CMK (cell line): ENCODE results near the gene SFR1.
"Not testable (repeated sequence)": the region's sequence is repeated elsewhere in the genome, so short reads cannot be mapped to it uniquely, and the experiment has no call there.

ENCODE experiments used
- DNase-seq: peaks from one replicate; pipeline ENCODE4 v3.0.0-alpha.2; 2010; ENCODE audit warnings: low read depth

SFR1 gene

DNA sequence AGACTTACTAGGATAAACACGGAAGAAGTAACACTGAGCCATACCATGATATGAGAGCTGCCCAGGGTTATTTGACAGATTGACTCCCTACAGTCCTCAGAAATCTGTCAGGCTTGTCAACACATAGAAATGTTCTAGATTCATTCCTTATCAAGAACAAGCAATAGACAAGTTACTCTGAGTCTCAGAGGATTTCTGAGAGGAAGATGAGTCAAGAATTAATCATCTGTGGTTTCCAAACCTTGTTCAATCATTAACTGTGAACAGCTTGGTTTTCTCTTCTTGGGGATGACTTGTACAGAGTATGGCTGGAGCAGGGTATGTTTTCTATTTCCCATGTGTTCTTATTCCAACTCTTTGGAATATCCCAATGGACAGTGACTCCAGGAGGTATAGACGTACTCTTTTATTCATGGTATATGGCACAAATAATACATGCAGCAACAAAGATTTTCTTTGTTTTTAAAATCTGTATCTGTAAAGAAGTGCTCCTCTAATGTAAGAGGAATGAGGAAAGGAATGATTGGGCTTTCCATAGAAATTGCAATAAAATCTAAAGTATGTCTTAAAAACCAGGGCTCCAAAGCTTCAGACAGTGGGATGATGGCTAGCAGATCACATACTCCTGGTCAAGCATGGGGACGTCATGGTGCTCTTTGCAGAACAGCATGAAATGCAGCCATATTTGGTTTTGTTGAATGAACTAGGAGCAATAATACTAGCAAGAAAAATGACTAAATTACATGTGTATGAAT lies 11.9 kb upstream of the SFR1 start:
- DNase-seq, result no peak

DNA sequence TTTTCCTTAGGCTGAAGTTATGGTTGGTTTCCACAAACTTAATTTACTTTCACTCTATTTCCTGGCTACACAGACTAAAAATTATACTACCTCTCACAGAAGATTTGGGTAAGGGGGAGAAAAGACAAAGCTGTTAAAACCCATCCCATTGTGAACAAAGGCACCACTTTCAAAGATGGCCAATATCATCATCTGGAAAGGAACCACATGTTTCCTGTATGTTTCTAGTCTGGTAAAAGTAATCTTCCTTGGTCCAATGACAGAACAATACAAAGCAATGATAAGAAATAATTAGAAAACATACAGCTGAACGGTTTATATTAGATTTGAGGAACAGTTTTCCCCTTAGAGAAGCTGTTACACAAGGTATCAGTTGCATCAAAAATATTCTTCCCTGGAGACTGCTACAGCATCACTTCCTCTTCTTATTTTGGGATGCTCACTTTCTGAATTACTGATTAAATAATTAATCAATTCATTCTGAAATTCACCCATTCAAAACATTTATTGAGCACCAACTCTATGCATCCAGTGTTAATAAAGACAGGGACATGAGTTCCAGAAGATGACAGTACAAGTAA lies 8.5 kb upstream of the SFR1 start:
- DNase-seq, result no peak

DNA sequence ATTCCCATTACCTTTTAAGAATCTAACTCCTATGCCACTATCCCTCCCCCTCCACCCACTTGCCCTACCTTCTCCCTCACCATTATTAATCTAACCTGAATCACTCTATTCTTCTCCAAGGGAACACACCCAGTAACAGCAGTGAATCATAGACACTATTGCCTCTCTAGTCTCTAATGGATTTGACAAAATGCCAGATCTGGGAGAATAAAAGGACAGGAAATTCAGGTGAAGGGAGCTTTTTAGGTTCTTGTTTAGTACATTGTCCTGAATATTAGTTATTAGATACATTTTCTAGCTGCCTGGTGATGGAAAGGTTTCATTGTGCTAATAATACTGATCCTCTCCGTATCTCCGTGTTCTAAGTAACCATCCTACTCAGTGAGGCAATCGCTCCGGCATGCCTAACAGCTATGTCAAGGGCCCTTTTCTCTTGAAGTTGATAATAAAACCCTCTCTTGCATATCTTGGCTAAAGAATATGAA lies 4.1 kb upstream of the SFR1 start:
- no peak for DNase-seq

DNA sequence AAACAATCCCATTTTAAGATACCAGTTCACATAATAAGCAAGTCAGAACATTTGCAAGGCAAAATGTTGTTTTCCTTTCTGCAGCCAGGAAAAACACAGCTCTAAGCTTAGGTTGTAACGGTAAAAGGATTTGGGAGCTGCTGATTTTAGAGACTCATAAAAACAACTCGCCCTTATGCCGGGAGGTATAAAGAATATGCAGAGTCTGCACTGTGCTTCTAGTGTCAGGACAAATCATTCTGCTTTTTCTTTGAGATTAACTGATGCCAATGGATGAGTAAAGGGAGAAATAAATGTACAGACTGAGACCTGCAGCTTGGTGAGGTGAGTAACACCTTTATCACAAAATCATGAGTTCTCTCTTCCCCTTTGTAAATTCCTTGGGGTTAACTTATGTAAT lies 2.0 kb upstream of the SFR1 start:
- DNase-seq, result no peak

DNA sequence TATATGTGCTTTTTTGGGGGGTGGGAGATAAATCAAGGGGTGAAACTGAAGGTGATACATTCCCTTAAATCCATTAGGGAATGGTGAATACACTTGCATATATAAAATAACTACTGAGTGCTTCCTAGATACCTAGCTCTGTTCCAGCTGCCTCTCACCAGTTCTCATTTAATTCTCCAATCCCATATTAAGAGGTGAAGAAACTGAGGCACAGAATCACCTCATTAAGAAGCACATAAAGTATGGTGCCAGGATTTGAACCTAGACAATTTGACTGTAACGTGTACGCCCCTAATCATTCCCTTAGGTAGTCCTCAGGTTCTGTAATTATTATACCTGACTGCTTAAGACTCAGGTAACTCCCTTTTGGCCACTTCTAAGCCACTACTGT lies 1.5 kb upstream of the SFR1 start:
- no peak for DNase-seq

DNA sequence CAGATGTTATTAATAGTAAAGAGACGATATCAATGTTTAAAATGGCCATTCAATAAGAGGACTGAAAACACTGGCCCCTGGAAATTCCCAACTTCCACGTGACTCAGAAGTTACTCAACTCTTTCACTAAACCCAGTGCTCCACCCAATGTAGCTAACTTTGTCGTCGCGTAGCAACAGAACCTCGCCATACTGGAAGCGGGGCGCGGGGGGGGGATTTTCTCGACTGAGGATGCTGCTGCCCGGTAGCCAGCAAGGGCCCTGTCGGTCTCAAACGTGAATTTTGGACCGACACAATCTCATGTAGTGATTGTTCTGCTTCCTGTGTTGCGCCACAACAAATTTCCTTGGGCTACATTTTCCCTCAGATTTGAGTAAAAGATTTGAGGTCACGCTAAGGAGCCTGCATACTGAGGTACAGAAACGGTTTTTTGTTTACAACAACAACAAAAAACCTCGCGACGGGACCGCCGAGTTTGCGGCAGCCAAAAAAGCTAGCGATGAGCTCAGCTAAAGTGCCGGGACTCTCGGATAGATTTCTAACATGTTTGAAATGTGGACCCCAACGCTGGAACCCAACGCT lies 977 bp upstream of the SFR1 start:
- peak; percentile 24 for DNase-seq

DNA sequence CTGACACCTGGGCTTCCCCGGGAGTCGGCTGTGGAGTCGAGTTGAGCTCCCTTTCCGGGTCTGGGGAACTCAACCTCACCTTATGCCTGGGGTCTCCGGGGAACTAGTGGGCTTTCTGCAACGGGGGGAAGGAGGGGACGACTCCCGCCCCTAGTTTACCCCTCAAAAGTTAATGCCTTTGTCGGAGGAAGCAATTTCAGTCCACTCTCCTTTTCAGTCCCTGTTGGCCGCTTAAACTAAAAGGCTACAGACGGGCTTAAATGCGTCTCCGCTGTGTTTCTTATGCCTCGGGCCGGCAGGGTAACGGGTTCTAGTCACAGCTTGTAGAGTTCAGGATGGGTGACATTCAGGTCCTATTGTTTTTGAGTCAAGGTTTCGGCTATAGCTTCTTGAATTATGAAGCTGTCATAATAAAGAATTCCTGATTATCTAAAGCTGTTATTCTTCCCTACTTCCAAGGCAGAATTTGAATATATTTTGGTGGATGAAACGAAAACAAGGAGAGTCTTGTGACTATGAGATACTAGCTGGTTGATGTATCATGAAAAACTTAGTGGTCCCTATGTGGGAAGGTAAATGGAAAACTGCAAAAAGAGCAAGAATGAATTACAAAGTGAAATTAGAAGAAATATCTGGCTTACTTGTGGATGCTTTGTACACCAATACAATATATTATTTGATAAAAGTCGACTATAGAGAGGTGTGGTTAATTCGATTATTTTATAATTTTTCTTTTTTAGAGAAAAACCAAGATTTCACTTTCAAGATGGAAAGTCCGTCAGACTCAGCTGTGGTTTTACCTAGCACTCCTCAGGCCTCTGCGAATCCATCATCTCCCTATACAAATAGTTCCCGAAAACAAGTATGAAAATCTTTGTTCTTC lies 495 bp downstream of the SFR1 start:
- no peak for DNase-seq

DNA sequence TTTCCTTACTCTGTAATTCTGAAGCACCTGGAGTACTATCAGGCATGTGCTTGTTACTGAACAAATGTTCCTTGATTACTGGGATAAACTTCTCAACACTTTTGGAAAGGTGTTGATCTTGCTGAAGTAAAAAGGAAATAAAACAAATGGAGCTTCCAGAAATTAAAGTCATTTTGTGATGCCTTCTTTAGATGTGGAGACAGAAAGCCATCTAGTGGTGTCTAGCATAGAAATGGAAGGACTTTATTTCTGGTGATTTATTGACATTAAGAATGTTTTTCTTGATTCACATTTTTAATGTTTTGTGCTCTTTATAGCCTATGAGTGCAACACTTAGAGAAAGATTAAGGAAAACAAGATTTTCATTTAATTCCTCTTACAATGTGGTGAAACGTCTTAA lies 1.4 kb downstream of the SFR1 start:
- no peak for DNase-seq

DNA sequence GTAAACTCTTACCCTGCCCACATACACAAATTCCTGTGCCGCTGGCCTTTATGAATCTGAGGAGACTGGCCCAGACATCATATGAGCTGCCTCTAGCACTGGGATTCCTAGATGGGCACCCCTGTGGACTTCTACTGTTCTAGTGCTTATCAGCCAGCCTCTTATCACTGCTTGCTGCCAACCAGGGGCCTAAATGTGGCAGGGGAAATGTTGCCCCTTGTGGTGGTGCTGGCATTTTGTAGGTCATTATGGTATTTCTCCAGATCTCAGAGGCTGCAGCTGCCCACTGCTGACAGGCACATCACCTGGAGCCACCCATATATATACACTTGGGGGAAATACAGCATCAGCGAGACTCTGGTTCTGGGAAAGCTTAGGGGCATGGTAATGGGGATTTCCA lies 5.4 kb downstream of the SFR1 start:
- peak; percentile 9 for DNase-seq

DNA sequence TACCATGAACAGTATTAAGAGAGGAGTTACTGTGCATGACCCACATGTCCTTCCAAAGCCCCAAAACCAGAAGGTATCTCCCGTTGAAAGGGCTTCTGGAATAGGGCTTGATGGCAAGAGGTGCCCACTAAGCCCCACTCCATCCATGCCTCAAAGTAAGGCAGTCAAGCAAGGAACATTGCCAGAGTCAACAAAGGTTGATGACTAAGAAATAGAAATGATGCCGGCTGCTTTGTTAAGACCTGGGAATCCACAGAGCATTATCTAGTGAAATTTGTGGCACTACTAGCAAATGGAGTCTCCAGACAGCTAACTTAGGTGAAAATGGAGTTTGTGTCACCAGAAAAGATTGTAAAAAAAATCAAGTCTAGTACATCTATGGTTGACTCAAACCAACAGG lies 6.2 kb downstream of the SFR1 start:
- no peak for DNase-seq

DNA sequence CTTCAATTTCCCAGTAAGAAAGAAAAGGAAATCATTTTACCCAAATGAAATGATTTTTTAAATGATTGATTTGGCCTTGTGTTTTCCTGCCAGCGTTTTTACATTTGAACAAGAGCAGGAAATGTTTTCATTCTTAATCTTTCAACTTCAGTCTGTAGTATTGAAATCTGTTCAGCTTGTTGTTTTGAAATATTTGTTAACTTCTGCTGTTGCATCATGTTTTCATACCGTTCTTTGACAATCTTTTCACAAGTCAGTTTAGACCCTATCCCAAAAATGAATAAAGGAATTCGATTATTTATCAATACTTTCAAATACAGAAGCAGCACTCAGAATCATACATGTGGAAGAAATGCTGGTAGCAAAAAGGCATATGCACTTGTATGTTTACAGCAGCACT lies 8.1 kb downstream of the SFR1 start:
- no peak for DNase-seq

DNA sequence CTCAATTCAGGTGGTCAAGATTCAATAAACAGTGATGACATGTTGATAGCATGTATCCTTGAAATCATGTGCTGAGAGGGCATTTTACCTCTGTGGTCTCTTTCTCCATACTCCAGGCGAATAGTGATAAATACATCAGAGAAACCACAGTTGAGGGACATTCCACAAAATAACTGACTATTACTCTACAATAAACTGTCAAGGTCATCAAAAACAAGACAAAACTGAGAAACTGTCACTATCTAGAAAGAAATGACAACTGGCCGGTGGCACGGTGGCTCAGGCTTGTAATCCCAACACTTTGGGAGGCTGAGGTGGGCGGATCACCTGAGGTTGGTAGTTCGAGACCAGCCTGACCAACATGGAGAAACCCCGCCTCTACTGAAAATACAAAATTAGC lies 16.2 kb downstream of the SFR1 start:
- no peak for DNase-seq

DNA sequence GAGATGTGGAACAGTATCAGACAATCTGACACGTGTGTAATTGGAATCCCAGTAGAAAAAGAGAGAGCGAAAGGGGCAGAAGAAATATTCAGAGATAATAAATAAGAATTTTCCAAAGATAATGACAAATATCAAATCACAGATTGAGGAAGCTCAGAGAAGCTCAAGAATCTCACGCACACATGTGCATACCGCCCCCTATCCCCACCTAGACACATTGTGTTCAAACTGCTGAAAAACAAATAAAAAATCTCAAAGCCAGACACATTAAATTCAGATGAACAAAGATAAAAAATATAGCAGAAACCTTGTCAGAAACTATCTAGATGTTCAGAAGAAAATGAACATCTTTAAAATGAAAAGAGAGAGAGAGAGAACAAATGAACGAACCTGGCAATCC lies 17.2 kb downstream of the SFR1 start:
- no peak for DNase-seq

DNA sequence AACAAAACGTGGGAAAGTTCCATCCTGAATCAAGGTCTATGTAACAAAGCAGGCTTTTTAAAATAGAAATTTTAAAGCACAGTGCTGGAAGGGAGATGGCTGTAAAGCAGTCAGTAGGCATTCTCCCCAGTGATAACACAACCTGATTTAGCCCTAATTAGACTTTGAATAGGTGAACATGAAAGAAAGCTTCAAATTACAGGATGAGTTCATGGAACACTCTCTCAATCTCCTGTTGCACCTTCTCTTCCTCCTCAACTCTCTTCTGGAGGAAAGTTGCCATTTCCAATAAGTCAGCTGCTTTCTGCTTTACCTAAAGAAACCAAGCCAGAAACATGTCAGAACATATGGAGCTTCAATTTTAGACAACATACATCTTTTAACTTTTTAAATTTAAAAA lies 20.1 kb downstream of the SFR1 start:
- no peak for DNase-seq

DNA sequence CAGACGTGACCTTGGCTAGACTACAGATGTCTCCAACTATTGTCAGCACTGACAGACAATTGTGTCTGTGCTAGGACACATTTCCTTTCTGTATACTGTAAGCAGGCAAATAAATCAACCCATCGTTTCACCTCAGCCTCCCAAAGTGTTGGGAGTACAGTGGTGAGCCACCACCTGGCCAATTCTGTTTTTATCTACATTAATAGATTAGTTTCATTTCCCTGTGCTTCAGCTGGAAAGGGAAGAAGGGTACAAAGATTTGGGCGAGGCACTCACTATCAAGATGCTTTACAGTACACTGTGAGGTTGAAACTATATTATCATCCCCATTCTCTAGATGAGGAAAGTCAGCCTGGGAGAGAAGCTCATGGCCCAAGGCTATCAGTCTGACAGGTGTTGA lies 21.9 kb downstream of the SFR1 start:
- DNase-seq, result no peak

DNA sequence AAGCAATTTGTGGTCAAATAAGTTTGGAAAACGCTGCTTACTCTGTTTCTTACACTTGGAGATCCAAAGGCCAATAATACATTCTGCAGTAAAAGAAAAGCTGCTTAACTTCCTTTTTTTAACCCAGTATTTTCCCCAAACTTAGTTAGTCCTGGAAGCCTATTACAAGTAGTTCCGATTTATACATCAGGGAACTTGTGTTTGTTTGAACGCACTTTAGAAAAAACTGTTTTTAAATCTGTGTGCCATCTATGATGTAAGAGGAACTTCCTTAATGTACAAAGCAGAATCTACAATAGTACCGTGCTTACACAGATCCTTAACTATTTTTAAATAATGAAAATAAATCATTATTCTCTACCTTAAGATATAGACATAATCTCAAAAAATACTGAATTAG lies 23.0 kb downstream of the SFR1 start:
- no peak for DNase-seq

DNA sequence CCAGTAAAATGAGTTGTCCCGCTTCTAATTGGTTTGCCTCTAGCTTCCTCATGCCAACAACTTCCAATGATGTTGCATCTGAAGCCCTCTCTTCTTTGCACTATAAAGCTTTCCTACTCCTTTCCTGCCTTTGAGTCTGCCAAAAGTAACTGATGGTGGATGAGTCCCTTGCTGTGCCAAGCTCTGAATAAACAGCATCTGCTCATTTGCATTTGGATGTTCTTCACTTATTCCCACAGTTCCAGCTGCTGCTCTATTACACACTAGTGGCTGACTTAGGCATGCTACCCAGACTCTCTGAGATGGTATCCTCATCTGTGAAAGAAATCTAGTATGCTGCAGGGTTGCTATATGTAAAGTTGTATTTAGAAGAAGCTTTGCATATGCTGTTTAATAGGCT lies 24.9 kb downstream of the SFR1 start:
- DNase-seq, result no peak

DNA sequence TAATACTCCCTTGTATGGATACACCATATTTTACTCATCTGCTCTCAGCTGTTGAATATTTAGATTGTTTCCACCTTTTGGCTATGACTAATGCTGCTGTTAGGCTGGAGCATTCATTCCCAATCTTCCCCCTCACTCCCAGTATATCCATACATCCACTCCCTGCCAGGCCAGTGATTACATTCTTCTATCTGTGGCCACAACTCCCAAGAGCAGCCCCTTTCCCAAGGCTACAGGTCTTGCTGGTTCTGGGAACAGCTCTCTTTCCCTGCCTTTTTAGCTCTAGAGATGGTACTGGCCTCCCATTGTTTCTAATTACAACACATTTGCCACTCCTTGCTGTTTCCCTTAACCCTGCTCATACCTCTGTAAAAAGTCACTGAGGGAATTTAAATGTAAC lies 28.2 kb downstream of the SFR1 start:
- no peak for DNase-seq

DNA sequence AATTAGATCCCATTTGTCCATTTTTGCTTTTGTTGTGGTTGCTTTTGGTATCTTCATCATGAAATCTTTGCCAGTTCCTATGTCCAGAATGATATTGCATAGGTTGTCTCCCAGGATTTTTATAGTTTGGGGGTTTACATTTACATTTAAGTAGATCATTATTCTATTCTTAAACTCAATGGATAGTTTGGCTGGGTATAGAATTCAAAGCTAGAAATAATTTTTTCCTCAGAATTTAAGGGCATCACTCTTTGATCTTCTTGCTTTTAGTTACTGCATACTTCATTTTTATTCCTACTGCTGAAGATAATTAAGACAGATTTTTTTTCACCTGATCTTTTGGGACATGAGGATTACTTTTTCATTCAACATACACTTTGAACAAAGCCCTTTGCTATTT lies 29.8 kb downstream of the SFR1 start:
- DNase-seq, result no peak

DNA sequence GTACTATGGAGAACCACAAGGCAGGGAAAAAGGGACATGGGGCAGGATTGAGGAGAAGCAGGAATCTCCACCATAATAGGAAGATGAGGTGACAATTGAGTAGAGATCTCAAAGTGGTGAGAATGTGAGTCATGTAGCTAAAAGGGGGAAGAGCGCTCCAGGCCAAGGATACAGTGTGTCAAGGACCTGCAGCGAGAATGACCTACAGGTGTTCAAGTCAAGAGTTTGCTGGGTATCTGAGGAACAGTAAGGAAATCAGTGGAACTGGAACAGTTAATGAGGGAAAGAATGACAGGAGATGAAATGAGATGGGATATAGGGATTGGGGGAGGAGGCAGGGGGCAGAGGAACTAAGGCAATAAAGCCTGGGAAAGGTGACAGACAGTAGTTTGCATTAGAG lies 33.6 kb downstream of the SFR1 start:
- DNase-seq, result no peak

DNA sequence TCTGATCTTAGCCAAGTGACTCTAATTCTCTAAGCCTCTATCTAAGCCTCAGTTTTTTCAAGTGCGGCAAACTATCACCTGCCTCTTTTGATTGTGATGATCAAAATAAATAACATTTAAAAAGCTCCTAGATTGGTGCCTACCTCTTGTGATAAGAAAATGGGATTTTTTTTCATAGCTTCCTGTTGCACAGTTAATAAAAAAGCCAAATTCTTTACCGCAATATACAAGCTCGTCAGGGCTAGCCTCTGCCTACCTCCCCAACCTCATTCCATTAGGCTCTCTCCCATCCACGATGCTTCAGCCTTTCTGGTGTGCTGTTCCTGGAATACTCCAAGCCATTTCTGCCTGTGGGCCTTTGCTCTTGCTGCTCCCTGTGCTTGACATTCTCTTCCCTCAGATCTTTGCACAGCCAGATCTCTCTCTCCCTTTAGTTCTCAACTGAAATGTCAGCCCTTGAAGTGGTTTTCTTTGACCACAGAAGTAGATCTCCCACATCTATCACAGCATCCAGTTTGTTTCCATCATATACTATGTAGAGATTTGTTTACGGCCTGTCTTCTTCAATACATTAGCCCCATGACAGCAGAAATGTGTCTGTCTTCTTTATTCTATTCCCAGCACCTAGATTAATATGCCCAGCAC lies 48.8 kb downstream of the SFR1 start:
- DNase-seq, result no peak

DNA sequence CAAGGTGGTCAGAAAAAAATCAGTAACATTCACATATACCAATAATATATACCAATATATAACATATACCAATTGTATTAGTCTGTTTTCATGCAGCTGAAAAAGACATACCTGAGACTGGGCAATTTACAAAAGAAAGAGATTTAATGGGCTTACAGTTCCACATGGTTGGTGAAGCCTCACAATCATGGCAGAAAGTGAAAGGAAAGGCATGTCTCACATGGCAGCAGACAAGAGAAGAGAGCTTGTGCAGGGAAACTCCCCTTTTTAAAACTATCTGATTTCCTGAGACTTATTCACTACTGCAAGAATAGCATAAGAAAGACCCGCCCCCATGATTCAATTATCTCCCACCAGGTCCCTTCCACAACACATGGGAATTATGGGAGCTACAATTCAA lies 52.2 kb downstream of the SFR1 start:
- DNase-seq, result not testable (repeated sequence)
